ENCODE data around the gene TAGAP.
A peak's percentile ranks its signal among the peaks of the same experiment; 100 is the strongest.

The TAGAP gene

DNA sequence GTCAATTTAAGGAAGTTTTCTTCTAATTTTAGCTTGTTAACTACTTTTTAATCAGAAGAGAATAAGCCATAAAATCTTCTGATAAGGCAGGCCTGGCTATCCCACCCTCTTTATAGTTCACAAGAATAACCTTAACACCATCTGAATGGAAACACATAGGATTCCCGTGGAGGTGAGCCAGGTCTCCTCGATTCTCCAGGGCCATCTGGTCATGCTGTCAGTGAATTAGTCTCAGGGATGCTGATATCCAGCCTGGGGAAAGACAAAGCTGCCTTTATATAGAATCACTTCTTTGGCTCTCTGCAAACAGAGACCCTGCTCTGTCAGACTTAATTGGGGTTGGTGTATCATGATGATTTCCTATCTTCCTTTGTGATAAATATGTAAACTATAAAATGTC lies 30.1 kb upstream of the TAGAP start:
- Histone ChIP-seq H3K4me3 (ENCODE audit: low read length in 2 of 2) (no peak overlapping the region), H3K27me3 (ENCODE audit: control insufficient read depth in 3 of 3, insufficient read depth in 3 of 3, low read depth in 1 of 3, low read length in 3 of 3) (peaks cover 0 to 18% (median 0%) of the 10 kb centered on the region in 3 experiments), H2BK120ac (ENCODE audit: low read depth, low read length) (no peak overlapping the region), H4K91ac (ENCODE audit: low read depth, low read length, poor library complexity) (no peak overlapping the region), H3K4ac (ENCODE audit: low read length) (no peak overlapping the region), H3K9ac (ENCODE audit: low read depth, low read length, poor library complexity) (no peak overlapping the region), H3K79me1 (ENCODE audit: low read depth, low read length) (no peaks in the 10 kb centered on the region), H2AFZ (ENCODE audit: low read length) (no peak overlapping the region), H3K9me3 (replicated peaks in 1 of 2; ENCODE audit: control insufficient read depth in 2 of 2, insufficient read depth in 1 of 2, low read depth in 1 of 2, low read length in 2 of 2) (no peaks in the 10 kb centered on the region), H3K36me3 (replicated peaks in 1 of 2; ENCODE audit: control insufficient read depth in 2 of 2, insufficient read depth in 2 of 2, low read length in 2 of 2) (no peaks in the 10 kb centered on the region), H2BK12ac (ENCODE audit: low read length) (no peak overlapping the region), H2AK5ac (ENCODE audit: low read depth, low read length) (no peak overlapping the region), H3K14ac (ENCODE audit: low read length) (no peak overlapping the region), H3K27ac (replicated peaks; ENCODE audit: low read length) (no peak overlapping the region), H3K4me1 (ENCODE audit: control insufficient read depth in 2 of 2, insufficient read depth in 1 of 2, low read depth in 1 of 2, low read length in 2 of 2) (peaks cover 0 to 8% of the 10 kb centered on the region in 2 donors), H2BK5ac (ENCODE audit: low read length) (no peak overlapping the region), H4K8ac (ENCODE audit: low read depth, low read length) (no peak overlapping the region), H3K18ac (ENCODE audit: low read length) (no peak overlapping the region), H3K23ac (ENCODE audit: low read depth, low read length, poor library complexity) (no peak overlapping the region), H2BK15ac (ENCODE audit: low read length) (no peak overlapping the region), H3K4me2 (ENCODE audit: insufficient read depth, low read length, poor library complexity, severe bottlenecking) (no peak overlapping the region)
- no CpG with 5 or more reads among the region's 2 CpGs for WGBS, 2 donors (ENCODE audit: extremely low coverage in 2 of 2, insufficient read length in 2 of 2, insufficient replicate concordance in 1 of 2)
- no peak for DNase-seq (ENCODE audit: low spot score)

DNA sequence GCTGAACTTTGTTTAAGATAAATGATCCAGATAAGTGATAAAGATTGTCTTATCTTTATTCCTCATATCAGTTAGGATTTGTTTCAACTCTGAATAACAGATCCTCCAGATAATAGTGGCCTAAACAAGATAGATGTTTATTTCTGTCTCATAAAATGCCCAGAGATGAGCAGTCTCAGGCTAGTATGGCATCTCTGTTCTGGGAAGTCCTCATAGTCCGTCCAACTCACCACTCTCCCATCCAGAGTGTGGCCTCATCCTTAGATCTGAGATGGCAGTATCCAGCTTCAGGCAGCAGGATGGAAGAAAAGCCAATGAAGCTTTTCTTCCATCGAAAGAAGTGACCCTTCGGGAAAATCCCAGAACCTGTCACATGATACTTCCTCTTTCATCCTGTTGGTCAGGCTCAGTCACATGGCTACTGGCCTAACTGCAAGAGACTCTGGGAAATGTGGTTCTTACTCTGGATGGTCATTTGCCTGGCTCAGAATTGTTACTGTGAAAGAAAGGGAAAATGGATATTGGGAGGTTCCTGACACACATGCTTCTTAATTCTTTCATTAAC lies 29.4 kb upstream of the TAGAP start:
- no CpG with 5 or more reads among the region's 3 CpGs for WGBS, 2 donors (ENCODE audit: extremely low coverage in 2 of 2, insufficient read length in 2 of 2, insufficient replicate concordance in 1 of 2)
- H2BK5ac ChIP-seq (ENCODE audit: low read length) = no peak overlapping the region
- peaks cover under 1 to 8% of the 10 kb centered on the region in 2 donors for H3K4me1 ChIP-seq (ENCODE audit: control insufficient read depth in 2 of 2, insufficient read depth in 1 of 2, low read depth in 1 of 2, low read length in 2 of 2)
- no peak overlapping the region for H2BK12ac ChIP-seq (ENCODE audit: low read length)
- no peak overlapping the region for H3K14ac ChIP-seq (ENCODE audit: low read length)
- H3K79me1 ChIP-seq (ENCODE audit: low read depth, low read length) = no peaks in the 10 kb centered on the region
- H3K4ac ChIP-seq (ENCODE audit: low read length) = no peak overlapping the region
- no peak overlapping the region for H3K18ac ChIP-seq (ENCODE audit: low read length)
- H3K27me3 ChIP-seq (ENCODE audit: control insufficient read depth in 3 of 3, insufficient read depth in 3 of 3, low read depth in 1 of 3, low read length in 3 of 3) = peaks cover 0 to 19% (median 0%) of the 10 kb centered on the region in 3 experiments
- no peak overlapping the region for H2BK120ac ChIP-seq (ENCODE audit: low read depth, low read length)
- H2AK5ac ChIP-seq (ENCODE audit: low read depth, low read length) = no peak overlapping the region
- H3K27ac ChIP-seq (replicated peaks; ENCODE audit: low read length) = no peak overlapping the region
- H4K91ac ChIP-seq (ENCODE audit: low read depth, low read length, poor library complexity) = no peak overlapping the region
- H3K4me2 ChIP-seq (ENCODE audit: insufficient read depth, low read length, poor library complexity, severe bottlenecking) = peak overlapping the region; percentile 35
- peak overlapping the region; percentile 60 to 71 for H3K4me3 ChIP-seq (ENCODE audit: low read length in 2 of 2)
- peak overlapping the region; percentile 95 for H2AFZ ChIP-seq (ENCODE audit: low read length)
- DNase-seq (ENCODE audit: low spot score) = peak; percentile 42
- no peaks in the 10 kb centered on the region for H3K36me3 ChIP-seq (replicated peaks in 1 of 2; ENCODE audit: control insufficient read depth in 2 of 2, insufficient read depth in 2 of 2, low read length in 2 of 2)
- no peak overlapping the region for H4K8ac ChIP-seq (ENCODE audit: low read depth, low read length)
- no peak overlapping the region for H3K9ac ChIP-seq (ENCODE audit: low read depth, low read length, poor library complexity)
- H2BK15ac ChIP-seq (ENCODE audit: low read length) = no peak overlapping the region
- no peaks in the 10 kb centered on the region for H3K9me3 ChIP-seq (replicated peaks in 1 of 2; ENCODE audit: control insufficient read depth in 2 of 2, insufficient read depth in 1 of 2, low read depth in 1 of 2, low read length in 2 of 2)
- H3K23ac ChIP-seq (ENCODE audit: low read depth, low read length, poor library complexity) = no peak overlapping the region

GRCh38 chr6:159071843-159072769 lies 27.3 kb upstream of the TAGAP start:
- Histone ChIP-seq H4K8ac (ENCODE audit: low read depth, low read length) (no peak overlapping the region), H3K36me3 (replicated peaks in 1 of 2; ENCODE audit: control insufficient read depth in 2 of 2, insufficient read depth in 2 of 2, low read length in 2 of 2) (no peaks in the 10 kb centered on the region), H2BK5ac (ENCODE audit: low read length) (no peak overlapping the region), H3K4me1 (ENCODE audit: control insufficient read depth in 2 of 2, insufficient read depth in 1 of 2, low read depth in 1 of 2, low read length in 2 of 2) (peaks cover 5% of the 10 kb centered on the region in 2 donors), H3K18ac (ENCODE audit: low read length) (no peak overlapping the region), H3K79me1 (ENCODE audit: low read depth, low read length) (no peaks in the 10 kb centered on the region), H3K23ac (ENCODE audit: low read depth, low read length, poor library complexity) (no peak overlapping the region), H4K91ac (ENCODE audit: low read depth, low read length, poor library complexity) (no peak overlapping the region), H3K4me3 (ENCODE audit: low read length in 2 of 2) (no peak overlapping the region), H3K4ac (ENCODE audit: low read length) (no peak overlapping the region), H3K9ac (ENCODE audit: low read depth, low read length, poor library complexity) (no peak overlapping the region), H2BK15ac (ENCODE audit: low read length) (no peak overlapping the region), H3K14ac (ENCODE audit: low read length) (no peak overlapping the region), H2AK5ac (ENCODE audit: low read depth, low read length) (no peak overlapping the region), H3K4me2 (ENCODE audit: insufficient read depth, low read length, poor library complexity, severe bottlenecking) (no peak overlapping the region), H2BK120ac (ENCODE audit: low read depth, low read length) (no peak overlapping the region), H3K9me3 (replicated peaks in 1 of 2; ENCODE audit: control insufficient read depth in 2 of 2, insufficient read depth in 1 of 2, low read depth in 1 of 2, low read length in 2 of 2) (no peaks in the 10 kb centered on the region), H2AFZ (ENCODE audit: low read length) (no peak overlapping the region), H3K27me3 (ENCODE audit: control insufficient read depth in 3 of 3, insufficient read depth in 3 of 3, low read depth in 1 of 3, low read length in 3 of 3) (peaks cover 0 to 16% (median 0%) of the 10 kb centered on the region in 3 experiments), H3K27ac (replicated peaks; ENCODE audit: low read length) (no peak overlapping the region), H2BK12ac (ENCODE audit: low read length) (no peak overlapping the region)
- no peak for DNase-seq (ENCODE audit: low spot score)
- WGBS, 2 donors (ENCODE audit: extremely low coverage in 2 of 2, insufficient read length in 2 of 2, insufficient replicate concordance in 1 of 2) = no CpG with 5 or more reads among the region's 7 CpGs

DNA sequence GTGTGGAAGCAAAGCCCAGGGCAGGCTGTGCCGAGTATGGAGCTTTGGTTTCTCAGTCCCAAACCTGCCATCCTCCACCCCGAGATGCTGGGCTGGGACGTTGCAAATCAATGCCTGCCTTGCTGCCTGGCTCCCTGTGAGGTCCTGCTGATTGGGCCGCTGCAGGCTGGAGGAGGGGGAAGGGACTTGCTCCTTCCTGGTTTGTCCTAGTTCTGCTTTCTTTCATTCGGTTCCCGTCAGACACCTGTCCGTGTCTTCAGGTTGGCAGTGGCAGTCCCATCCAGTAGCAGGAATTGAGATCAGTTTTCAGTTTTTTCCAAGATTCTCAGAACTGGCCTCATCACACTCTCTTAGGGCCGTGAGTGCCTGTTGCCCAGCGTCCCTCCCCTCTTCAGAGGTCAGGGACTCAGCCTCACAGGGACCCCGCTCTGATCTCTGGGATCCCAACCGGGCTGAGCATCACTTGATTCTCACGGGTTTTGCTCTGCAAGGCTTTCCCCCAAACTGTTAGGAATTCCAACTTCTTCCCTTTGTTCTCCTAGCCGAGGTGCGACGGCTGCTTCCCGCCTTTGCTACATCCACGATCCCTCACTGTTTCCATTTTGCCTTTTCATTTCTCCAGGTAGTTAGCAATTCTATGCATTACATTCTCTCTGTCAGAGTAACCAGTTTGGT lies 24.2 kb upstream of the TAGAP start:
- Histone ChIP-seq H3K18ac (ENCODE audit: low read length) (no peak overlapping the region), H3K4me1 (ENCODE audit: control insufficient read depth in 2 of 2, insufficient read depth in 1 of 2, low read depth in 1 of 2, low read length in 2 of 2) (peaks cover 0 to 5% of the 10 kb centered on the region in 2 donors), H2AFZ (ENCODE audit: low read length) (peak overlapping the region; percentile 55), H3K4me3 (ENCODE audit: low read length in 2 of 2) (no peak overlapping the region), H2BK120ac (ENCODE audit: low read depth, low read length) (no peak overlapping the region), H4K91ac (ENCODE audit: low read depth, low read length, poor library complexity) (no peak overlapping the region), H3K27me3 (ENCODE audit: control insufficient read depth in 3 of 3, insufficient read depth in 3 of 3, low read depth in 1 of 3, low read length in 3 of 3) (peaks cover 0 to 9% (median 0%) of the 10 kb centered on the region in 3 experiments), H3K36me3 (replicated peaks in 1 of 2; ENCODE audit: control insufficient read depth in 2 of 2, insufficient read depth in 2 of 2, low read length in 2 of 2) (no peaks in the 10 kb centered on the region), H2AK5ac (ENCODE audit: low read depth, low read length) (no peak overlapping the region), H3K4me2 (ENCODE audit: insufficient read depth, low read length, poor library complexity, severe bottlenecking) (no peak overlapping the region), H4K8ac (ENCODE audit: low read depth, low read length) (no peak overlapping the region), H3K4ac (ENCODE audit: low read length) (no peak overlapping the region), H3K9me3 (replicated peaks in 1 of 2; ENCODE audit: control insufficient read depth in 2 of 2, insufficient read depth in 1 of 2, low read depth in 1 of 2, low read length in 2 of 2) (no peaks in the 10 kb centered on the region), H3K14ac (ENCODE audit: low read length) (no peak overlapping the region), H3K79me1 (ENCODE audit: low read depth, low read length) (no peaks in the 10 kb centered on the region), H2BK5ac (ENCODE audit: low read length) (no peak overlapping the region), H3K23ac (ENCODE audit: low read depth, low read length, poor library complexity) (no peak overlapping the region), H2BK15ac (ENCODE audit: low read length) (no peak overlapping the region), H3K27ac (replicated peaks; ENCODE audit: low read length) (no peak overlapping the region), H2BK12ac (ENCODE audit: low read length) (no peak overlapping the region), H3K9ac (ENCODE audit: low read depth, low read length, poor library complexity) (no peak overlapping the region)
- DNase-seq (ENCODE audit: low spot score) = no peak
- WGBS, 2 donors (ENCODE audit: extremely low coverage in 2 of 2, insufficient read length in 2 of 2, insufficient replicate concordance in 1 of 2) = no CpG with 5 or more reads among the region's 17 CpGs

Data from neuronal stem cell (in vitro differentiated cells).